PC-9 (cell line): Measurements from ENCODE around the gene MVB12B. TPM values are rescaled to one million over a fixed set of nuclear protein-coding genes. Genes with fewer than 3 reads are reported as not detected.

ENCODE experiments used
- BruUV-seq: library from RNA; stranded (reverse); fragments of 400-500 nt; replicated peaks from 2 replicates; lab custom pipeline; 2021; lab: Mats Ljungman, UMichigan
- CTCF ChIA-PET: fragments of 300-600 bp; sonication (Branson Sonifier 250); formaldehyde crosslinking; loops from one replicate; lab custom pipeline; 2022; ENCODE audit warnings: antibody characterized with exemption; lab: Charles Lee
- POLR2A ChIA-PET: fragments of 300-600 bp; sonication (Branson Sonifier 250); formaldehyde crosslinking; loops from one replicate; lab custom pipeline; 2022; ENCODE audit warnings: antibody characterized with exemption; ENCODE audit not compliant: unreplicated experiment; lab: Charles Lee
- DNase-seq, 2 experiments: peaks; one replicate each; pipeline versions ENCODE4 v3.0.0 to v3.0.0-alpha.2; 2015 to 2022; ENCODE audit warnings: mixed read lengths in 1 of 2
- H2AFZ ChIP-seq: fragments of 200-600 bp; sonication (generic); 2 replicates; pipeline ENCODE4 v1.8.1; 2017; ENCODE audit warnings: antibody characterized with exemption
- H3F3A ChIP-seq: fragments of 200-600 bp; sonication (generic); 2 replicates; pipeline ENCODE4 v1.8.1; 2017; ENCODE audit warnings: antibody characterized with exemption, mild to moderate bottlenecking, low read depth; ENCODE audit not compliant: insufficient read depth
- H3K27ac ChIP-seq: fragments of 200-600 bp; sonication (generic); 2 replicates; pipeline ENCODE4 v1.6.1; 2016; ENCODE audit warnings: mixed run types
- H3K27me3 ChIP-seq: fragments of 200-600 bp; sonication (generic); 2 replicates; pipeline ENCODE4 v1.6.1; 2016; ENCODE audit warnings: low read depth, mixed run types; ENCODE audit not compliant: insufficient read depth
- H3K36me3 ChIP-seq: fragments of 200-600 bp; sonication (generic); 2 replicates; pipeline ENCODE4 v1.6.1; 2016; ENCODE audit warnings: low read depth, mixed run types
- H3K4me1 ChIP-seq: fragments of 200-600 bp; sonication (generic); replicated peaks from 2 replicates; pipeline ENCODE4 v1.6.1; 2016; ENCODE audit warnings: mixed run types; ENCODE audit not compliant: insufficient read depth
- H3K4me2 ChIP-seq: fragments of 200-600 bp; sonication (generic); 2 replicates; pipeline ENCODE4 v1.6.1; 2017; ENCODE audit warnings: mixed run types
- H3K4me3 ChIP-seq: fragments of 200-600 bp; sonication (generic); 2 replicates; pipeline ENCODE4 v1.6.1; 2016; ENCODE audit warnings: mixed run types
- H3K79me2 ChIP-seq: fragments of 200-600 bp; sonication (generic); 2 replicates; pipeline ENCODE4 v1.6.1; 2017; ENCODE audit warnings: low read depth, mixed run types
- H3K9me2 ChIP-seq: fragments of 200-600 bp; sonication (generic); 2 replicates; pipeline ENCODE4 v1.8.1; 2017; ENCODE audit warnings: mild to moderate bottlenecking; ENCODE audit not compliant: insufficient read depth
- H3K9me3 ChIP-seq: fragments of 200-600 bp; sonication (generic); 2 replicates; pipeline ENCODE4 v1.8.1; 2016; ENCODE audit warnings: low read depth; ENCODE audit not compliant: insufficient read depth
- H4K20me1 ChIP-seq: fragments of 200-600 bp; sonication (generic); 2 replicates; pipeline ENCODE4 v1.8.1; 2017; ENCODE audit not compliant: insufficient read depth
- CTCF ChIP-seq: fragments of 200-600 bp; sonication (generic); conservative IDR thresholded peaks from 2 replicates; pipeline ENCODE4 v1.6.1; 2017; ENCODE audit warnings: mixed run types, antibody characterized with exemption, mild to moderate bottlenecking, moderate library complexity
- EZH2 ChIP-seq: fragments of 200-600 bp; sonication (generic); IDR thresholded peaks from 2 replicates; pipeline ENCODE4 v1.8.0; 2017; ENCODE audit warnings: antibody characterized with exemption, low read depth
- intact Hi-C: fragments of 100-400 bp; cut with micrococcal nuclease; formaldehyde crosslinking; loops from one replicate; pipeline ENCODE4 v1.10.0; 2022; ENCODE audit not compliant: unreplicated experiment
- total RNA-seq: library from RNA; stranded (reverse); gene quantifications from 2 replicates; pipeline ENCODE4 v1.2.3, GENCODE V29; 2021

Gene MVB12B
- total RNA-seq, 1 experiment from 2014 or later = 8.8 TPM

DNA sequence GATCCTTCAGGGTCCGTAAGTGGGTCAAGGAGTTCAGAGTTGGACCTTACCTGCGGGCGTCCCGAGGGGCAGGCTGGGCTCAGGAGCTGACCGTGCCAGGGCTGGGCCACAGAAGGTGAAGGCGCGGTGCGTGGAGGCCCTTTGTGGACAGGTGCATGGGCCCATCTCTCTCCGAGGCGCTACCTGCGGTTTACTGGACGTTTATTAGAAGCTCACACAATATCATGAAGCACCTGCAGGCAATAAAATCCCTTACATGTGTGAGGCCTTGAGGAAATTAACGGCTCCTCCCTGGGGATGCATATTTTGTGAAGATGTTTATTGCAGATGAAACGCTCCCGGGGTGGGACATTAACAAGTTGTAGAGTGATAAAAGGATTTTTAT is 207.3 kb downstream of the MVB12B start:
- ChIA-PET POLR2A (no interaction called here), CTCF (no interaction called here)
- H3K4me1 ChIP-seq = no peaks in the 10 kb centered on the region
- H3K9me3 ChIP-seq = no peaks in the 10 kb centered on the region
- H2AFZ ChIP-seq = no peak overlapping the region
- H3K9me2 ChIP-seq = no peaks in the 10 kb centered on the region
- H3K36me3 ChIP-seq = no peaks in the 10 kb centered on the region
- no TSS peak for BruUV-seq
- no peak for DNase-seq
- H4K20me1 ChIP-seq = no peaks in the 10 kb centered on the region
- peaks cover 56% of the 10 kb centered on the region for H3K27me3 ChIP-seq
- no peak overlapping the region for H3K4me2 ChIP-seq
- H3F3A ChIP-seq = no peaks in the 10 kb centered on the region
- H3K27ac ChIP-seq = no peak overlapping the region
- intact Hi-C loops = no loop called here
- H3K4me3 ChIP-seq = no peak overlapping the region
- no peak for TF ChIP-seq EZH2
- no peak for TF ChIP-seq CTCF
- H3K79me2 ChIP-seq = no peaks in the 10 kb centered on the region

- H3K9me2 ChIP-seq = no peaks in the 10 kb centered on the region
- no peak overlapping the region for H3K4me2 ChIP-seq
- H3K4me3 ChIP-seq = no peak overlapping the region
- DNase-seq = no peak
- POLR2A ChIA-PET = no interaction called here
- no peaks in the 10 kb centered on the region for H3K9me3 ChIP-seq
- H3K27ac ChIP-seq = no peak overlapping the region
- H3K4me1 ChIP-seq = no peaks in the 10 kb centered on the region
- no peaks in the 10 kb centered on the region for H4K20me1 ChIP-seq
- CTCF ChIA-PET = no interaction called here
- BruUV-seq = no TSS peak
- no peak for TF ChIP-seq EZH2
- TF ChIP-seq CTCF = no peak
- no peak overlapping the region for H2AFZ ChIP-seq
- H3K79me2 ChIP-seq = no peaks in the 10 kb centered on the region
- H3F3A ChIP-seq = no peaks in the 10 kb centered on the region
- H3K36me3 ChIP-seq = no peaks in the 10 kb centered on the region
- peaks cover 56% of the 10 kb centered on the region for H3K27me3 ChIP-seq
- intact Hi-C loops = no loop called here
Observed at GRCh38 chr9:126534431-126535186, 208.0 kb downstream of the MVB12B start.

GRCh38 chr9:126536131-126536530 is 209.5 kb downstream of the MVB12B start:
- ChIA-PET CTCF (no interaction called here), POLR2A (no interaction called here)
- H3K9me3 ChIP-seq = no peaks in the 10 kb centered on the region
- H3K27me3 ChIP-seq = peaks cover 52% of the 10 kb centered on the region
- BruUV-seq = no TSS peak
- no peaks in the 10 kb centered on the region for H3K36me3 ChIP-seq
- no peaks in the 10 kb centered on the region for H3F3A ChIP-seq
- intact Hi-C loops = no loop called here
- no peak for TF ChIP-seq CTCF
- no peak for TF ChIP-seq EZH2
- no peak overlapping the region for H2AFZ ChIP-seq
- no peak overlapping the region for H3K4me2 ChIP-seq
- no peaks in the 10 kb centered on the region for H3K4me1 ChIP-seq
- no peak for DNase-seq
- H3K79me2 ChIP-seq = no peaks in the 10 kb centered on the region
- no peaks in the 10 kb centered on the region for H4K20me1 ChIP-seq
- no peak overlapping the region for H3K4me3 ChIP-seq
- no peak overlapping the region for H3K27ac ChIP-seq
- no peaks in the 10 kb centered on the region for H3K9me2 ChIP-seq
